ENCODE measurements around the gene RFTN1. TPM values are rescaled to one million over a fixed set of nuclear protein-coding genes. Genes with fewer than 3 reads are reported as not detected.
A peak's percentile ranks its signal among the peaks of the same experiment; 100 is the strongest.

Gene RFTN1
- total RNA-seq, 1 donor from 2014 or later: 84.1 TPM

- H3K4me3 Mint-ChIP-seq (ENCODE audit: unreplicated experiment): no peak overlapping the region
- no peak for TF ChIP-seq CTCF (IDR thresholded peaks at IDR 0.05)
- H3K4me1 Mint-ChIP-seq (ENCODE audit: unreplicated experiment): peaks cover 31% of the 10 kb centered on the region
- no peaks in the 10 kb centered on the region for H3K9me3 Mint-ChIP-seq (ENCODE audit: unreplicated experiment)
- H3K36me3 Mint-ChIP-seq (ENCODE audit: unreplicated experiment): peaks cover 29% of the 10 kb centered on the region
- DNase-seq (ENCODE audit: extremely low spot score, unreplicated experiment): no peak
- no peak overlapping the region for H3K27ac Mint-ChIP-seq (ENCODE audit: unreplicated experiment)
- no peaks in the 10 kb centered on the region for H3K27me3 Mint-ChIP-seq (ENCODE audit: unreplicated experiment)
These were observed 157.7 kb downstream of the RFTN1 start for GRCh38 chr3:16355828-16356227.

DNA sequence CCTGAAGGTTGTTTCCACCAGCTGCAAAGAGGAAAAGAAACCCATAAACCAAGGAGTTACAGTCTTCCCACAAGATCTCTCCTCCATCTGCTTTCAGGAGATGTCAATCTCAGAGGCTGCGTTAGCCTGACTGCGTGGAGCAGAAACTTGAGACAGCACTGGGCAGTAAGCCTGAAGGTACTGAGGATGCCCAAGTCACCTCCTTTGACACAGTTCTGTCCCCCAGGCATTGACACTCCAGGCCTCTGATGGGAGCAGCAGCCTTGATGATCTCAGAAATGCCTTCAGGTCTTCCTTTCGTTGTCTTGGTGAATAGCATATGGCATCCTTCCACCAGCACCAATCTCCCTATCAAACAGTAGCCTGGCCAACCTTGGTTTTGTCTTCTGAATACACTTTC, 159.2 kb downstream of the RFTN1 start:
- no peak overlapping the region for H3K27ac Mint-ChIP-seq (ENCODE audit: unreplicated experiment)
- no peaks in the 10 kb centered on the region for H3K9me3 Mint-ChIP-seq (ENCODE audit: unreplicated experiment)
- no peaks in the 10 kb centered on the region for H3K27me3 Mint-ChIP-seq (ENCODE audit: unreplicated experiment)
- no peak overlapping the region for H3K4me3 Mint-ChIP-seq (ENCODE audit: unreplicated experiment)
- no peak for DNase-seq (ENCODE audit: extremely low spot score, unreplicated experiment)
- peaks cover 40% of the 10 kb centered on the region for H3K4me1 Mint-ChIP-seq (ENCODE audit: unreplicated experiment)
- H3K36me3 Mint-ChIP-seq (ENCODE audit: unreplicated experiment): peaks cover 39% of the 10 kb centered on the region
- no peak for TF ChIP-seq CTCF (IDR thresholded peaks at IDR 0.05)

DNA sequence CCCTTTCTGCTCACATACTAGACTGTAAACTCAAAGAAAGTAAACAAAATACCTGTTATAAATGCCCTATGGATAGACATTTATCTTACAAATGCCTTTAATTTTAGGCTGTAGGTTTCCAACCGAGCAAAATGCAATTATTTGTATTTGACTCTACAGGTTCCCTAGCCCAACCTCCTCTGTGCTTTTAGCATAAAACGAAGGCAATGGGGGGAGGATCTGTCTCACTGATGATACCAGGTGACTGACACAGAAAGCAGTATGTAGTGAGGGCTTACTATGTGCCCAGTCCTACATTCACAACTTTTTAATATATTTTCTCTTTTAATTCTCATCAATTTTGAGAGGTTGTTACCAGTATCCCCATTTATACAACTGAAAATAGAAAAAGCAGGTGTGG, 161.1 kb downstream of the RFTN1 start:
- Mint-ChIP-seq H3K27ac (ENCODE audit: unreplicated experiment) (no peak overlapping the region), H3K9me3 (ENCODE audit: unreplicated experiment) (no peaks in the 10 kb centered on the region), H3K4me3 (ENCODE audit: unreplicated experiment) (no peak overlapping the region), H3K36me3 (ENCODE audit: unreplicated experiment) (peaks cover 49% of the 10 kb centered on the region), H3K4me1 (ENCODE audit: unreplicated experiment) (peaks cover 47% of the 10 kb centered on the region), H3K27me3 (ENCODE audit: unreplicated experiment) (no peaks in the 10 kb centered on the region)
- TF ChIP-seq CTCF (IDR thresholded peaks at IDR 0.05): no peak
- no peak for DNase-seq (ENCODE audit: extremely low spot score, unreplicated experiment)

DNA sequence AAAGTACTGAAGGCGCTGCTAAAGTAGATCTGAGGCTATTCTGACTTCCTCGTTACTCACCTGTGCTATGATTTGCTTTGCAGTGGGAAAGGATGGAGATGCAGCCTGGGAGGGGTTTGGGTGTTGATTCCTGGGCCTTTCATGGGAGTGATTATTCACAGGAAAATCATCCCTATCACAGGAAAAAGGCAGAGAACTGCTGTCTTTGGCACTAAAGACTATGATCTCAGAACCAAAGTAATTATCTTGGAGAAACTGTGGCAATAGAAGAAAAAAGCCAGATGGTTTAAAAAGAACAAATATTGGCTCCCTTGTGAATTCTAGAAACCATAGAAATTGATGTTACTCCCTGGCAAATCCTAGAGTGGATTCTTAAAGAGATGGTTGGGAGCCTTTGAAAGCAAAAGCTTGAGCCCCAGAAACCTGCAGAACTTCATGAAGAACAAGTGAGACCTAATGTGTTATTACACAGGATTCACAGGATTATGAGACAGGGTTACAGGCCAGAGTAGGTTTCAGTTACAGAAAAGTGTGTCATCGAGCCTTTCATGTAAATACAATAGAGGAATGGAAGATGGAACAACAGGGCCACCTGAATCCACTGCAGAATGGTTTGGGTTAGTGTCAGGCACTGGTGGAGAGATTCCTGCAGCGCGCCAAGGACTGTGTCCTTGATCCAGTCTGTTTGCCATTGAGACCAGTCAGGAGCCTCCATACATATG, 162.7 kb downstream of the RFTN1 start:
- Mint-ChIP-seq H3K27ac (ENCODE audit: unreplicated experiment) (peak overlapping the region; percentile 91), H3K9me3 (ENCODE audit: unreplicated experiment) (no peaks in the 10 kb centered on the region), H3K36me3 (ENCODE audit: unreplicated experiment) (peaks cover 54% of the 10 kb centered on the region), H3K4me1 (ENCODE audit: unreplicated experiment) (peaks cover 47% of the 10 kb centered on the region), H3K27me3 (ENCODE audit: unreplicated experiment) (no peaks in the 10 kb centered on the region), H3K4me3 (ENCODE audit: unreplicated experiment) (peak overlapping the region; percentile 4)
- no peak for DNase-seq (ENCODE audit: extremely low spot score, unreplicated experiment)
- no peak for TF ChIP-seq CTCF (IDR thresholded peaks at IDR 0.05)

DNA sequence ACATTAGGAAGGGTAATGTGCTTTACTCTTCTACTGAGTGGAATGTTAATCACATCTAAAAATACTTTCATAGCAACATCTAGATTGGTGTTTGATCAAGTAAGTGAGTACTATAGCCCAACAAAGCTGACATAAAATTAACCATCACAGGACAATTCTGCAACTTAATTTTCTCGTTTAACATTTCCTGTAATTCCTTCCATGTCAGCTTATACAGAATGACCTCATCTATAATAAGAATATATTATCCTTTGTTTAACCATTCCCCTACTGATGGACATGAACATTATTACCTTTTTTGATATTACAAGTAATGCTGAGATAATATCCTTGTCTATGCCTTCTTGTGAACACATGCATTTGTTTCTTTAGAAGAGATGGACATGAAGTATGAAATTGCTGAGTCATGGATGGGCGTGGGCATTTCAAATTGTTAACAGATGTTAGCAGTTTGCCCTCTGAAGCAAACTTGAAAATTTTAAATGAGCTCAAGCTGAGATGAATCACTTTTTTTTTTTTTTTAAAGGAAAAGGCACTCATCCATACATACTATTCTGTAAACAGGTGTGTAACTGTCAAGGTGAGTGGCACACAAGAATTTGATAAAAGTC, 163.4 kb downstream of the RFTN1 start:
- Mint-ChIP-seq H3K4me1 (ENCODE audit: unreplicated experiment) (peaks cover 47% of the 10 kb centered on the region), H3K4me3 (ENCODE audit: unreplicated experiment) (peak overlapping the region; percentile 4), H3K27me3 (ENCODE audit: unreplicated experiment) (no peaks in the 10 kb centered on the region), H3K36me3 (ENCODE audit: unreplicated experiment) (peaks cover 54% of the 10 kb centered on the region), H3K9me3 (ENCODE audit: unreplicated experiment) (no peaks in the 10 kb centered on the region), H3K27ac (ENCODE audit: unreplicated experiment) (peak overlapping the region; percentile 91)
- DNase-seq (ENCODE audit: extremely low spot score, unreplicated experiment): no peak
- no peak for TF ChIP-seq CTCF (IDR thresholded peaks at IDR 0.05)

All from osteocyte (in vitro differentiated cells).